PFSK-1 (cell line): Measurements from ENCODE around the gene BAG1.

Source experiments
- FOXP2 ChIP-seq: optimal IDR thresholded peaks from 2 replicates; pipeline ENCODE3; 2011; ENCODE audit warnings: borderline replicate concordance, control low read depth, inconsistent platforms; ENCODE audit not compliant: insufficient read depth; ENCODE audit errors: extremely low read length, extremely low read depth
- POLR2AphosphoS5 ChIP-seq: IDR thresholded peaks from 2 replicates; pipeline ENCODE4 v1.6.1; 2012; ENCODE audit warnings: low read depth, mild to moderate bottlenecking, control low read depth, low read length, moderate library complexity
- REST ChIP-seq, 2 experiments: IDR thresholded peaks; 2 replicates each; pipeline versions ENCODE4 v1.6.1 to v1.8.0; 2011 to 2012; ENCODE audit warnings: low read depth in 2 of 2, low read length in 2 of 2, control low read depth in 1 of 2, inconsistent platforms in 1 of 2, mild to moderate bottlenecking in 1 of 2, moderate library complexity in 1 of 2; ENCODE audit not compliant: insufficient read depth in 1 of 2
- SIN3A ChIP-seq: IDR thresholded peaks from 2 replicates; pipeline ENCODE4 v1.6.1; 2012; ENCODE audit warnings: mild to moderate bottlenecking, low read length, moderate library complexity, borderline replicate concordance; ENCODE audit not compliant: insufficient read depth
- TAF1 ChIP-seq: IDR thresholded peaks from 2 replicates; pipeline ENCODE4 v1.6.1; 2012; ENCODE audit warnings: low read length, control low read depth, borderline replicate concordance; ENCODE audit not compliant: insufficient read depth

BAG1 gene

GRCh38 chr9:33202552-33203201 lies 61.8 kb downstream of the BAG1 start:
- TF ChIP-seq TAF1 (no peak), POLR2AphosphoS5 (no peak), SIN3A (no peak), FOXP2 (no peak), REST (IDR thresholded peaks at IDR 0.05; ENCODE audit: insufficient read depth in 1 of 2, low read depth in 2 of 2, low read length in 2 of 2) (no peak)
